GM21528 (cell line): ENCODE data around the gene CECR2.

Source experiments
- ATAC-seq: cut with Tn5 transposase; IDR thresholded peaks from one replicate; pipeline ENCODE4 v1.9.1; 2021; ENCODE audit warnings: mild to moderate bottlenecking, moderate library complexity; ENCODE audit not compliant: unreplicated experiment, low FRiP score

The CECR2 gene

DNA sequence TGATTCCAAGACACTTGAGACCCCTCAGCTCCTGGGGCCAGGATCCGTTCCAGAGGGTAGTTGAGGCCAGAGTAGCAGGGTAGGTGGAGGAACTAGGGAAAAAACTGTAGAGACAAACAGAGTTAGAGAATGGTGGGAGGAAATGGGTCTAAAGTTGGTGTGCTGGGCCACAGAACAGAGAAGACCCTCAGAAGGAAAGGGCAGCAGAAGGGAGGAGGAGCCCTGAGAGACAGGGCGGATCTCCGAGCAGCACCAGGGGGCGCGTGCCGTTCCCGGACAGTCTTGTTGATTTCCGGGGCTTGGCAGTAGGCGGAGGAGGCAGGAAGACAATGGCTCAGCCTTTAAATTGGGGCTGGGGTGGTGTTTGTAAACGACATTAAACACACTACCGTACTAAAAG lies 2.4 kb upstream of the CECR2 start:
- no peak for ATAC-seq

DNA sequence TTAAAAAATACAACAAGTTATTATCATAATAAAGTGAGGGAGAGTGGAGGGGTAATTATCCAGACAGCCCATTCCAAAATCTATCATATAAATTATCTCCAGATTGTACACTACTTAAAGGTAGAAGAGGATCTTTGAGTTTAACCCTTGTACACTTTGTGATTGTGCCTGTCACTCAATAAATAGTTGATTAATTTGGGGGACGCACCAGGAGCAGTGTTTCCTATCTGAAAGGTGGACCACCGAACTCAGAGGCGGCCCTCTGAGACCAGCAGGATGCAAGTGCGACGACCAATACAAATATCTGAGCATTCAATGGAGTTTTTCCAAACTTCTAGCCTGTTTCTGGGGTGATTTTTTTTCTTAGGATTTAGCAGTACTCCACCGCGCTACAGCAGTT lies 1.1 kb upstream of the CECR2 start:
- no peak for ATAC-seq

DNA sequence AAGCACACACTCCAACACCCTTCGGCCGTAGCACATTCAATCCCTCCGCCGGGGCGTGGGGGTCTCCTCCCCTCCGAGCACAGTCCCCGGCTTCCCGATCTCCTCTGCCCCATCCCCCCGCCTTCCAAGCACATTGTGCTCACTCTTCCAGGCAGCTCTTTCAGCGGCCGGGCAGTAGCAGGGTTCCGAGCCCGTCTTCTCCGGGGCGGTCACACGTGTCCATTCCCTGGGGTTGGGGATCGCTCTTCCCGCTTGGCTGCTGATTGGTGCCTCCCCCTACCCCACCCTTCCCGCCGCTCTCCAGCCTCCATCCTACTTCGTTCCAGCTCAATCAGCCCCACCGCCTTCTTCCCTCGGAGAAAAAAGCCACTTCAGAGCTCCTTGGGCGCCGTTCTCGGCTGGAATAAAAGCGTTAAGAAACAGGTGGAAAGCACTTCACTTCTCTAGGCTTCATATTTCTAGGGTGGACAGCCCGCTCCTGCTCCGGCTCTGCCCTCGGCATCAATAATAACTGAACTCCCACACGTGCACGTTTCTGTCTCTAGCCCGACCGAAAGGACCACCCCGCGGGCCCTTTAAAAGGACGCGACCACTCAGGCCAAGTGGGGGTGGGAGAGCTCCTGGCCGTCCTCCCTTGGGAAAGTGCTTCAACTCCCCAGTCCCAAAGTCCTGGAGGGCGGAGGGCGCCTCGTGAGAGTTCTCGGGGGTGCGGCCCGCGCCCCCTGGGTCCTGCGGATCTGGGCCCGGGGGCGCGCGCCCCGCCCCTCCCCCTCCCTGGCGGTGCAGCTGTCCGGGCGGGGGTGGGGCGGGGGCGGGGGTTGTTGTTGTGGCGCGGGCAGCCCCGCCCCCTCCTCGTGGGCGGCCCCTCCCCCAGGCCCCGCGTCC lies 464 bp upstream of the CECR2 start:
- ATAC-seq, result no peak

- ATAC-seq, result no peak
Observed at GRCh38 chr22:17370026-17370765, 936 bp downstream of the CECR2 start.

DNA sequence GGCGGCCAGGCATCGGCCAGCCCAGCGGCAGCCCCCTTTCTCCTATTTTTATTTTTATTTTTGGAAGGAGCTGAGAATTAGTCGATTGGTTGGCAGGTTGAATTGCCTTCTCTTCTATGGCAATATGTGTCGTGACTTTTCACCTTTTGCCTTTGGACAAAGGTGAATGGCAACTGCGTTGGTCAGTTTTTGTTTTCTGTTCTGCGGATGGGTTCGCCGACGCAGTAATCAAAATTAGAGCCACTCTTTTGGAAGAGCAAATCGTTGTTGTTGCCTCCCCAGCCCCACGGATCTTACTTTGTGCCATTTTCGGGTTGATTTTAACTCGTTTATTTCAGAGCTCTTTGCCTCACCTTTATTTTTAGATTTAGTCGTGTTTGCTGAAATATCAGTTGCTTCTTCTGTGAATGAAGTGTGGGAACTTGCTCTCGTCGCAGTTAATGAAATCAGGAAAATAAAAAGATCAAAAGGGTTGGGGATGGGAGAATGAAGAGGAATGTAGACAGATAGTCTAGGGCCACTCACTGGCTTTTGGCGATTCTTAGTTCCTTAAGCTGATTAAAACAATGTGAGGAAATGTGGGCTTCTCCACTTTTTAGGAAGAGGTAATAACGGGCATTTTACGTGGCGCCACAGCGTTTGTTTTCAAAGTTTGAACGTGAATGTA lies 1.6 kb downstream of the CECR2 start:
- ATAC-seq, result no peak

DNA sequence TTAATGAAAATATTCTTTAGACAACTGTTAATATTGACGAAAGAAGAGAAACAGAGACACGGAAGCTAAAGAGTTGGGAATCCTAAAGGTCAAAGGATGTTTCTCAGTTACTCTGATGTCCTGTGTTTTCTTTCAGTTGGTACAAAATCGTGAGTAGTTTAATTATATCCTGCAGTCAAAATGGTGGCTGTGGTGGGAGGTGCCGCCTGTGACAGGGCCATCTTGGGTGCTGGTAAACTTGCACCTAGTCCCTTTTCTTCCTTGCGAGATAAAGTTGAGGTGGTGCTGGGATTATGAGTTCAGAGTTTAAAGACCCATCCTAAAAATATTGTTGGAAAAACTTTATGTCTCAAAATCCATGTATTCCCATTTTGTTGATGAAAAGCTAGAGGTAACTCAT lies 2.2 kb downstream of the CECR2 start:
- no peak for ATAC-seq

DNA sequence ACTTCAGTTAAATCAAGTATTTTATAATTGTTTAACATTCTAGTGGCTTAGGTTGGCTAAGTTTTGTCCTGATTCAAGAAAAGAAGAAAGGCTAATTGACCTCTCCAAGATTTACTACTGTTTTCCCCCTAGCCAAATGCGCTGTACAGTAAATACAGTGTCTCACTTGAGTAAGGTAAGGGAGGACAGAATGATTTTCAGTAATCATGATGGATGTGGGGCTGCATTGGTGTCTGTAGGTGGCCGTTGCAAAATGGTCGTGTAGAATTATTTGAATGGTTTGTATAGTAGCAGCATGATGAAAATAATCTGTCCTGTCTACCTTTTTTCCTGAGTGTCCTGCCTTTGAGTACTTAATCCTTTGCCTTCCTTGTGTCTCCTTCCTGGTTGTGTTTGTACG lies 4.6 kb downstream of the CECR2 start:
- ATAC-seq, result no peak

- ATAC-seq, result no peak
Observed at GRCh38 chr22:17375914-17376614, 6.8 kb downstream of the CECR2 start.

DNA sequence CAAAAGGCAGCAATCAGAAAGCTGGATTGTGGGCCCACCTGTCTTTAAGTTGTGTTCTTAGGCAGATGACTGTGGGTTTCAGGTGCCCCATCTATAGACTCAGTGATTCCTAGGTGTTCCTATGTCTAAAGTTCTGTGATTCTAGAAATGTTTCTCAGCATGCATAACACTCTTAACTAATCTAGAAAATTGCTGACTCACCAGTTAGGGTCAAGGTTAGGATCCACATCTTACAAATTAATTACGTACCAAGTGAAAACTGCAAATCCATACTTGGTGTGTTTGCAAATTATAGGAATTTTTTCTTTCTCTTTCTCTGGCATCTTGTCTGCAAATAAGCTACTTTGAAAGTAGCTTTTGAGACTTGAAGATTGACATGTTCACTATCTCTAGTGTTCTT lies 7.7 kb downstream of the CECR2 start:
- ATAC-seq, result no peak

DNA sequence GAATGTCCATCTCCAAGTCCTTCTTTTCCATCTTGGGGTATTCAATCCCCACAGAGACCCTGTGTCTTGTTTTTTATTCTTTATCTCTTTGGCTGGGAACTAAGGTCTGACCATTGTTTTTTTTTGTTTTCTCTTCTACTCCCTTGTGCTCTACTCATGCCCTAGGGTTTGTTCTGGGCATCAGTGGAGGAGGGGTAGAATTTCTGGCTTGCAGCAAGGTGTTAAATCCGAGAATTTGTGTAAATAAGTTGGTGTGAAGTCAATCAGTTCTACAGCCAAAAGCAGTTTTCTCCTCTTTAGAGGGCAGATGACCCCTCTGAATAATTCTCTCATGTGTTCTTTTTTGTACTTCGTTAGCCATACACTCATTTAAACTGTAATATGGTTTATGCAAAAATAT lies 10.7 kb downstream of the CECR2 start:
- ATAC-seq, result no peak

GRCh38 chr22:17380359-17381087 lies 11.3 kb downstream of the CECR2 start:
- ATAC-seq, result no peak

DNA sequence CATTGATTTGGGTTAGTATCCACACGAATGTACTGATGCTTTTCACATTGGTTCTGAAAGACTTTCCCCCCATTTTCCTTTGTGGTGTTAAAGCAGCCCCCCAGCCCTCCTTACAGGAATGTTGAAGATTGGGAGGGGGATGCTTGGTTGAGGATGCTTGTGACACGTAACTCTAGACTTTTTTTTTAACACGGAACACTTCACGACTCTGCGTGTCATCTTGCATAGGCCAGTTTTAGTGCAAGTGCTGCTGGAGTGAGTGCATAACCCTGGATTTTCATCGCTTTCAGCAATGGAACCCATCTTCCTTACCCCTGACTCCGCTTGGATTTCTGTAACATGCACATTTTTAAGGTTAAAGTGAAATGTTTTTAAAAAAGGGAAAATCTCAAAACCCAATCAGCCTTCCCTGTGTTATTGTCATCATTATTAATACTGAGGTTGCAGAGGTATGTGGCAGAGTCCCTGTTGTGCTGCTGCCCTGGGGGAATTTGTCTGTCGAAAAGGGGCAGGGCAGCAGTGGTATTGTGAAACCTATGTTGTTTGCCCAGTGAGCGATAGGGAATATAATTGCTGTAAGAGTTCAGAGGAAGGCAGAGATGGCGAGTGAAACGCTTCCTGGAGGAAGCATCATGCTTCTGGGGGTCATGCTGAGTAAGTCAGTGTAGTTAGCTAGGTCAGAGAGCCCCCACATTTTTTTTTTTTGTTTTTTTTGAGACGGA lies 12.1 kb downstream of the CECR2 start:
- ATAC-seq, result no peak

- ATAC-seq, result no peak
Observed at GRCh38 chr22:17384612-17385330, 15.5 kb downstream of the CECR2 start.

- no peak for ATAC-seq
Observed at GRCh38 chr22:17387356-17387755, 18.1 kb downstream of the CECR2 start.

- ATAC-seq, result no peak
Observed at GRCh38 chr22:17388235-17388634, 19.0 kb downstream of the CECR2 start.

GRCh38 chr22:17390087-17390486 lies 20.8 kb downstream of the CECR2 start:
- no peak for ATAC-seq

- no peak for ATAC-seq
Observed at GRCh38 chr22:17396516-17396915, 27.3 kb downstream of the CECR2 start.

DNA sequence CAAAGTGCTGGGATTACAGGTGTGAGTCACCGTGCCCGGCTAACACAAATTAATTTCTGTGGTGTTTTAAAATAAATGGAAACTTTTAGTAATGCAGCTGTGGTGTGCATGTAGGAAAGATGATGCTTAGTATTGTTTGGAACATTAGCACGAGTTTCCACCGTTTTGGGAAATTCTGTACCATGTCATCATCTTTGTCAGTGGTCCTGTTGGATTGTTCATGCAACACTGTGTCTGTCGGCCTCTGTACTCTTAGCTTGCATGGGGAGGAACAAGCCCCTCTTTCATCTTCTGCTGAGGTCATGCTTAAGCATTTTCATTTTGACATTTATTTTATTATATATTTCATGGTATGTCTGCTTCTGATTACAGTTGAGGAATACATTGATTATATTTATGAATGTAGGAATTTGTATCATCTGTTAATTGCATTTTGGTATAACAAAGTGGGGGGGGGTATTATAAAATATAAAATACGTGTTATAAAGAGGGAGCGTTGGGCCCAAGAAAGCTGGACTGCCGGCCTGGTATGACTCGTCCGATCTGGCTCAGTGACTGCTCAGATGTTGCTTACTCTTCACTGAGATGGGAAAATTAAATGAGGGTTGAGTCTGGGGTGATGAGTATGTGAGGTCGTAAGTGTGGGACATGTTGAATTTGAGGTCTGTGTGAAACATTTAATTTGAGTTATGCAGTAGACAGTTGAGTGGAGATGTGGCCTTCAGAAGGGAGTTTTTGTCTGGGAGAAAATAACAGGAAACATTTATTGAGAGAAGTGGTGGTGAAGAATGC lies 28.7 kb downstream of the CECR2 start:
- ATAC-seq, result no peak
